Sigmoid colon (tissue), 4 donors: ENCODE results near the gene ELMO1.

Source experiments
- POLR2A ChIP-seq, 2 donors: fragments of 450-650 bp; IDR thresholded peaks; one replicate each; pipeline ENCODE4 v1.6.1; 2016; ENCODE audit warnings: antibody characterized with exemption in 2 of 2, mild to moderate bottlenecking in 2 of 2, moderate library complexity in 2 of 2
- POLR2AphosphoS5 ChIP-seq, 4 donors: sonication (generic); formaldehyde crosslinking; IDR thresholded peaks; one replicate each; pipeline ENCODE4 v1.6.1; 2017; ENCODE audit warnings: antibody characterized with exemption in 4 of 4

DNA sequence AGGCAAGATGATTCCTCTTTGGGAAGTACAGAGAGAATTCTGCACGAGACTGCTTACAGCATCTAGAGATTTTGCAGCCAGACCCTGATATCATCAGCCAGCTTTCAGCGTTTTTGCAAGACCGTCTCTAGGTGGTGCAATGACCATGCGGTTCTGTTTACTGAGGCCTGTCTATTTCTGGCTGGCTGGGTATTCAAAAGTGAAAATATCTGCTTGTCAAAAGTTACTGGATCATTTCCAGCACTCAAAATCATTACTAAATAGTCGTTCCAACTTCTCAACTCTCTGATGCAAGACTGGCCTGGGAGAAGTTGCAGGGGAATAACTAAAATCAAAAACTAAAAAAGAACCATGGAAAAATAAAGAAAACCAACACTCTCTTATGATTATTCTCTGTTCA is 240.1 kb downstream of the ELMO1 start:
- TF ChIP-seq POLR2AphosphoS5 (IDR thresholded peaks at IDR 0.05) (peak; percentile 43 to 68 (median 62)), POLR2A (IDR thresholded peaks at IDR 0.05) (no peak)
